CD14-positive monocyte (primary cell): ENCODE measurements around the gene ICA1L. TPM values are rescaled to one million over a fixed set of nuclear protein-coding genes. Genes with fewer than 3 reads are reported as not detected.

Experiments used
- DNase-seq, 3 donors: peaks; one replicate each; pipeline ENCODE4 v3.0.0-alpha.2; 2011 to 2022
- H2AFZ ChIP-seq: 2 replicates; pipeline ENCODE4 v1.6.0; 2012; ENCODE audit warnings: mild to moderate bottlenecking, low read depth, low read length, inconsistent platforms; ENCODE audit not compliant: insufficient read depth, poor library complexity, severe bottlenecking
- H3K27ac ChIP-seq, 2 donors: 1 replicate in 1 of 2; 2 replicates in 1 of 2; pipeline ENCODE4 v1.5.1; 2012 to 2013; ENCODE audit warnings: low read length in 2 of 2, control low read depth in 1 of 2, inconsistent platforms in 1 of 2, low read depth in 1 of 2, mild to moderate bottlenecking in 1 of 2
- H3K27me3 ChIP-seq, 2 donors: one replicate each; pipeline versions ENCODE4 v1.6.0 to v1.6.1; 2011 to 2013; ENCODE audit warnings: low read length in 2 of 2; ENCODE audit not compliant: control insufficient read depth in 2 of 2, insufficient read depth in 2 of 2
- H3K36me3 ChIP-seq, 2 donors: replicated peaks in 1 of 2; 1 replicate in 1 of 2; 2 replicates in 1 of 2; pipeline versions ENCODE4 v1.5.1 to v1.6.1; 2012 to 2013; ENCODE audit warnings: low read length in 2 of 2, control low read depth in 1 of 2, inconsistent platforms in 1 of 2, mild to moderate bottlenecking in 1 of 2; ENCODE audit not compliant: insufficient read depth in 2 of 2, control insufficient read depth in 1 of 2
- H3K4me1 ChIP-seq, 2 donors: 1 replicate in 1 of 2; 2 replicates in 1 of 2; pipeline versions ENCODE4 v1.5.1 to v1.6.1; 2012 to 2013; ENCODE audit warnings: low read length in 2 of 2, control low read depth in 1 of 2, inconsistent platforms in 1 of 2, mild to moderate bottlenecking in 1 of 2, moderate library complexity in 1 of 2; ENCODE audit not compliant: insufficient read depth in 2 of 2, control insufficient read depth in 1 of 2
- H3K4me2 ChIP-seq: replicated peaks from 2 replicates; pipeline ENCODE3; 2012; ENCODE audit warnings: low read length, moderate library complexity, mild to moderate bottlenecking; ENCODE audit not compliant: poor library complexity, severe bottlenecking; ENCODE audit errors: extremely low read depth
- H3K4me3 ChIP-seq, 3 experiments: fragments of 200-600 bp in 1 of 3; sonication (generic) in 1 of 3; replicated peaks in 1 of 3; 1 replicate in 2 of 3; 2 replicates in 1 of 3; pipeline ENCODE4 v1.5.1; 2011 to 2013; ENCODE audit warnings: low read length in 3 of 3, mild to moderate bottlenecking in 3 of 3, control low read depth in 2 of 3, low read depth in 2 of 3, inconsistent platforms in 1 of 3, moderate library complexity in 1 of 3
- H3K79me2 ChIP-seq: 2 replicates; pipeline ENCODE4 v1.6.0; 2012; ENCODE audit warnings: mild to moderate bottlenecking, control low read depth, inconsistent platforms, low read length, moderate library complexity; ENCODE audit not compliant: insufficient read depth
- H3K9ac ChIP-seq: 2 replicates; pipeline ENCODE4 v1.6.0; 2017; ENCODE audit warnings: low read length, mild to moderate bottlenecking; ENCODE audit not compliant: insufficient read depth, poor library complexity, severe bottlenecking
- H3K9me3 ChIP-seq, 2 donors: replicated peaks in 1 of 2; 1 replicate in 1 of 2; 2 replicates in 1 of 2; pipeline versions ENCODE4 v1.5.1 to v1.6.1; 2012 to 2013; ENCODE audit warnings: low read length in 2 of 2, control low read depth in 1 of 2; ENCODE audit not compliant: control insufficient read depth in 1 of 2, insufficient read depth in 1 of 2
- H4K20me1 ChIP-seq: 2 replicates; pipeline ENCODE4 v1.6.0; 2012; ENCODE audit warnings: mild to moderate bottlenecking, low read length, control low read depth, moderate library complexity; ENCODE audit not compliant: insufficient read depth
- H3K27ac Mint-ChIP-seq, 7 donors: one replicate each; pipeline ENCODE4 v1.8.0; 2020; ENCODE audit warnings: mild to moderate bottlenecking in 7 of 7, mixed read lengths in 7 of 7, moderate library complexity in 6 of 7, inconsistent platforms in 2 of 7
- H3K27me3 Mint-ChIP-seq, 3 donors: one replicate each; pipeline ENCODE4 v1.8.0; 2021 to 2022; ENCODE audit warnings: low read depth in 3 of 3, mild to moderate bottlenecking in 3 of 3, mixed read lengths in 3 of 3, moderate library complexity in 3 of 3, inconsistent platforms in 1 of 3
- H3K36me3 Mint-ChIP-seq, 2 donors: one replicate each; pipeline ENCODE4 v1.8.0; 2020; ENCODE audit warnings: mixed read lengths in 2 of 2, inconsistent platforms in 1 of 2, mild to moderate bottlenecking in 1 of 2
- H3K4me1 Mint-ChIP-seq: one replicate; pipeline ENCODE4 v1.8.0; 2020; ENCODE audit warnings: mild to moderate bottlenecking, mixed read lengths
- H3K4me3 Mint-ChIP-seq, 2 donors: one replicate each; pipeline ENCODE4 v1.8.0; 2020; ENCODE audit warnings: mild to moderate bottlenecking in 2 of 2, mixed read lengths in 2 of 2, moderate library complexity in 1 of 2
- H3K9me3 Mint-ChIP-seq, 7 donors: one replicate each; pipeline ENCODE4 v1.8.0; 2020 to 2022; ENCODE audit warnings: mixed read lengths in 7 of 7, mild to moderate bottlenecking in 6 of 7, moderate library complexity in 6 of 7, inconsistent platforms in 2 of 7
- CTCF ChIP-seq: fragments of 200-600 bp; IDR thresholded peaks from one replicate; pipeline ENCODE4 v1.8.0; 2022; ENCODE audit warnings: antibody characterized with exemption, mild to moderate bottlenecking
- WGBS: methylation state at CpG from one replicate; pipeline ENCODE4 v1.1.5; 2013; ENCODE audit warnings: missing lambda C conversion rate; ENCODE audit not compliant: insufficient coverage; 5-methylcytosine and 5-hydroxymethylcytosine counted together
- intact Hi-C, 2 donors: fragments of 100-400 bp; cut with micrococcal nuclease; formaldehyde crosslinking; loops; one replicate each; pipeline versions ENCODE4 v1.15.0 to v1.15.1; 2023
- polyA plus RNA-seq, 3 donors: library from polyadenylated mRNA; depleted of rRNA in 1 of 3; unstranded in 2 of 3; stranded (reverse) in 1 of 3; fragments of 300-500 nt in 2 of 3; fragments of >200 nt in 1 of 3; fragmentation: Illumina TruSeq in 2 of 3; gene quantifications; 1 replicate in 2 of 3; 2 replicates in 1 of 3; pipeline ENCODE4 v1.2.3, GENCODE V29; 2012 to 2021

Gene ICA1L
- polyA plus RNA-seq, 3 donors, result 0.17 to 0.85 (median 0.57) TPM

- H3K4me3 Mint-ChIP-seq, result no peak overlapping the region
- H3K27ac Mint-ChIP-seq, result peak overlapping the region in 1 of 7 donors; percentile 30
- peaks cover 0 to 2% (median 0%) of the 10 kb centered on the region in 3 donors for H3K27me3 Mint-ChIP-seq
- no peak overlapping the region for H2AFZ ChIP-seq
- H3K9ac ChIP-seq, result no peak overlapping the region
- no peak for DNase-seq
- H3K4me2 ChIP-seq, result no peak overlapping the region
- no peaks in the 10 kb centered on the region for H3K79me2 ChIP-seq
- no peaks in the 10 kb centered on the region for H3K4me1 Mint-ChIP-seq
- H3K4me1 ChIP-seq, result no peaks in the 10 kb centered on the region
- no peak overlapping the region for H3K4me3 ChIP-seq
- intact Hi-C loops, result no loop called here
- TF ChIP-seq CTCF, result no peak
- no peaks in the 10 kb centered on the region for H4K20me1 ChIP-seq
- no peaks in the 10 kb centered on the region for H3K27me3 ChIP-seq
- H3K9me3 Mint-ChIP-seq, result no peaks in the 10 kb centered on the region
- H3K9me3 ChIP-seq, result no peaks in the 10 kb centered on the region
- peaks cover 45 to 49% of the 10 kb centered on the region in 2 donors for H3K36me3 Mint-ChIP-seq
- H3K27ac ChIP-seq, result no peak overlapping the region
- H3K36me3 ChIP-seq, result peaks cover 10 to 56% of the 10 kb centered on the region in 2 donors
Measured at GRCh38 chr2:202780514-202781021, 91.0 kb downstream of the ICA1L start.

GRCh38 chr2:202778217-202778616, 93.3 kb downstream of the ICA1L start:
- H3K27ac Mint-ChIP-seq, result no peak overlapping the region
- H2AFZ ChIP-seq, result no peak overlapping the region

More at GRCh38 chr2:202778217-202778616, 93.3 kb downstream of the ICA1L start:
- no peaks in the 10 kb centered on the region for H3K4me1 Mint-ChIP-seq
- intact Hi-C loops, result no loop called here
- Histone ChIP-seq H3K9ac (no peak overlapping the region), H3K36me3 (peaks cover 15 to 63% of the 10 kb centered on the region in 2 donors), H3K27ac (no peak overlapping the region), H4K20me1 (no peaks in the 10 kb centered on the region), H3K4me2 (no peak overlapping the region), H3K79me2 (no peaks in the 10 kb centered on the region), H3K9me3 (no peaks in the 10 kb centered on the region), H3K4me1 (no peaks in the 10 kb centered on the region), H3K27me3 (no peaks in the 10 kb centered on the region), H3K4me3 (no peak overlapping the region)
- no peak for DNase-seq
- no peak overlapping the region for H3K4me3 Mint-ChIP-seq
- H3K9me3 Mint-ChIP-seq, result no peaks in the 10 kb centered on the region
- H3K36me3 Mint-ChIP-seq, result peaks cover 50 to 58% of the 10 kb centered on the region in 2 donors
- TF ChIP-seq CTCF, result no peak
- H3K27me3 Mint-ChIP-seq, result peaks cover 0 to 2% (median 0%) of the 10 kb centered on the region in 3 donors
- WGBS, result no CpG with 5 or more reads among the region's 2 CpGs
